HL-60 (cell line): Measurements from ENCODE around the gene GLRA3.

ENCODE experiments used
- DNase-seq, 2 experiments: peaks; one replicate each; pipeline ENCODE4 v3.0.0-alpha.2; 2010 to 2020; ENCODE audit warnings: low read depth in 1 of 2, low spot score in 1 of 2
- H3K27ac ChIP-seq: fragments of 250-450 bp; sonication (Bioruptor Pico); replicated peaks from 2 replicates; pipeline ENCODE4 v1.5.1; 2020; ENCODE audit warnings: mild to moderate bottlenecking, moderate library complexity
- H3K27me3 ChIP-seq: fragments of 250-450 bp; sonication (Bioruptor Pico); 2 replicates; pipeline ENCODE4 v1.5.1; 2021; ENCODE audit warnings: mild to moderate bottlenecking, moderate library complexity; ENCODE audit not compliant: insufficient read depth, poor library complexity, severe bottlenecking
- H3K4me3 ChIP-seq: replicated peaks from 2 replicates; pipeline ENCODE4 v1.5.1; 2011; ENCODE audit warnings: mild to moderate bottlenecking, control low read depth, low read length; ENCODE audit not compliant: insufficient read depth
- GABPA ChIP-seq: IDR thresholded peaks from 2 replicates; pipeline ENCODE4 v1.6.1; 2012; ENCODE audit warnings: low read depth
- POLR2AphosphoS5 ChIP-seq: IDR thresholded peaks from 2 replicates; pipeline ENCODE4 v1.6.1; 2012; ENCODE audit warnings: low read depth
- SPI1 ChIP-seq: IDR thresholded peaks from 2 replicates; pipeline ENCODE4 v1.6.1; 2012; ENCODE audit warnings: low read depth, mild to moderate bottlenecking, borderline replicate concordance
- TF ChIP-seq, protein P1 (sequence below): IDR thresholded peaks from 2 replicates; pipeline ENCODE4 v1.6.1; 2012; ENCODE audit warnings: low read depth; ENCODE audit not compliant: insufficient replicate concordance
- TF ChIP-seq, protein P2 (sequence below): IDR thresholded peaks from one replicate; pipeline ENCODE4 v1.5.1; 2011; ENCODE audit warnings: low read length, control low read depth, inconsistent platforms; ENCODE audit not compliant: insufficient read depth

GLRA3 gene

DNA sequence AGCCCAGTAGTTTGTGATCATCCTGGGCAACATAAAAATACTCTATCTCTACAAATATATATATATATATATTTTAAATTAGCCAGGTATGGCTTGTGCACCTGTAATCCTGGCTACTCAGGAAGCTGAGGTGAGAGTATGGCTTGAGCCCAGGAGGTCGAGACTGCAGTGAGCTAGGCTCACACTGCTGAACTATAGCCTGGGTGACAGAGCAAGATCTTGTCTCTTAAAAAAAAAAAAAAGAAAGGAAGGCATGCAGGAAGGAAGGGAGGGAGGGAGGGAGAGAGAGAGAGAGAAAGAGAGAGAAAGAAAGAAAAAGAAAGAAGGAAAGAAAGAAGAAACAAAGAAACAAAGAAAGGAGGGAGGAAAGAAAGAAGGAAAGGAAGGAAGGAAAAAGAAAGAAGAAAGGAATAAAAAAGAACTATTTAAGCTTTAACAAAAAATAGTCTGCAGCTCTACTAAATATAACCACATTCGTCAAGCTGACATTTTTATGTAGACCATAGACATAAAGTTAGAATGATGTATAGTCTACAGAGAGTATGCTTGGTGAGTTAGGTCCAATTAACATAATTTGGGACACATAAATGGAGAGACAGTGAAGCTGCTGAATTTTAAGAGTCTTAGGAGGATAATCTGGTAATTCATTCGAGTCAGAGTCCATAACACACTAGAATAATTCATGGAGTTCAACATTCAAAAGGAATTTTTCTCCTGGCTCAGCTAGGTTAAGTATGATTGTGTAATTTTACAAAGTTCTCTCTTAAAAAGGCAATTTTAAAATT, 111.9 kb downstream of the GLRA3 start:
- Histone ChIP-seq H3K4me3 (no peak overlapping the region), H3K27ac (no peak overlapping the region), H3K27me3 (peaks cover 3% of the 10 kb centered on the region)
- DNase-seq, result no peak
- TF ChIP-seq POLR2AphosphoS5 (no peak), SPI1 (no peak), GABPA (no peak)
- TF ChIP-seq, protein P1, sequence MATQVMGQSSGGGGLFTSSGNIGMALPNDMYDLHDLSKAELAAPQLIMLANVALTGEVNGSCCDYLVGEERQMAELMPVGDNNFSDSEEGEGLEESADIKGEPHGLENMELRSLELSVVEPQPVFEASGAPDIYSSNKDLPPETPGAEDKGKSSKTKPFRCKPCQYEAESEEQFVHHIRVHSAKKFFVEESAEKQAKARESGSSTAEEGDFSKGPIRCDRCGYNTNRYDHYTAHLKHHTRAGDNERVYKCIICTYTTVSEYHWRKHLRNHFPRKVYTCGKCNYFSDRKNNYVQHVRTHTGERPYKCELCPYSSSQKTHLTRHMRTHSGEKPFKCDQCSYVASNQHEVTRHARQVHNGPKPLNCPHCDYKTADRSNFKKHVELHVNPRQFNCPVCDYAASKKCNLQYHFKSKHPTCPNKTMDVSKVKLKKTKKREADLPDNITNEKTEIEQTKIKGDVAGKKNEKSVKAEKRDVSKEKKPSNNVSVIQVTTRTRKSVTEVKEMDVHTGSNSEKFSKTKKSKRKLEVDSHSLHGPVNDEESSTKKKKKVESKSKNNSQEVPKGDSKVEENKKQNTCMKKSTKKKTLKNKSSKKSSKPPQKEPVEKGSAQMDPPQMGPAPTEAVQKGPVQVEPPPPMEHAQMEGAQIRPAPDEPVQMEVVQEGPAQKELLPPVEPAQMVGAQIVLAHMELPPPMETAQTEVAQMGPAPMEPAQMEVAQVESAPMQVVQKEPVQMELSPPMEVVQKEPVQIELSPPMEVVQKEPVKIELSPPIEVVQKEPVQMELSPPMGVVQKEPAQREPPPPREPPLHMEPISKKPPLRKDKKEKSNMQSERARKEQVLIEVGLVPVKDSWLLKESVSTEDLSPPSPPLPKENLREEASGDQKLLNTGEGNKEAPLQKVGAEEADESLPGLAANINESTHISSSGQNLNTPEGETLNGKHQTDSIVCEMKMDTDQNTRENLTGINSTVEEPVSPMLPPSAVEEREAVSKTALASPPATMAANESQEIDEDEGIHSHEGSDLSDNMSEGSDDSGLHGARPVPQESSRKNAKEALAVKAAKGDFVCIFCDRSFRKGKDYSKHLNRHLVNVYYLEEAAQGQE, result no peak
- TF ChIP-seq, protein P2, sequence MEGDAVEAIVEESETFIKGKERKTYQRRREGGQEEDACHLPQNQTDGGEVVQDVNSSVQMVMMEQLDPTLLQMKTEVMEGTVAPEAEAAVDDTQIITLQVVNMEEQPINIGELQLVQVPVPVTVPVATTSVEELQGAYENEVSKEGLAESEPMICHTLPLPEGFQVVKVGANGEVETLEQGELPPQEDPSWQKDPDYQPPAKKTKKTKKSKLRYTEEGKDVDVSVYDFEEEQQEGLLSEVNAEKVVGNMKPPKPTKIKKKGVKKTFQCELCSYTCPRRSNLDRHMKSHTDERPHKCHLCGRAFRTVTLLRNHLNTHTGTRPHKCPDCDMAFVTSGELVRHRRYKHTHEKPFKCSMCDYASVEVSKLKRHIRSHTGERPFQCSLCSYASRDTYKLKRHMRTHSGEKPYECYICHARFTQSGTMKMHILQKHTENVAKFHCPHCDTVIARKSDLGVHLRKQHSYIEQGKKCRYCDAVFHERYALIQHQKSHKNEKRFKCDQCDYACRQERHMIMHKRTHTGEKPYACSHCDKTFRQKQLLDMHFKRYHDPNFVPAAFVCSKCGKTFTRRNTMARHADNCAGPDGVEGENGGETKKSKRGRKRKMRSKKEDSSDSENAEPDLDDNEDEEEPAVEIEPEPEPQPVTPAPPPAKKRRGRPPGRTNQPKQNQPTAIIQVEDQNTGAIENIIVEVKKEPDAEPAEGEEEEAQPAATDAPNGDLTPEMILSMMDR, result no peak

DNA sequence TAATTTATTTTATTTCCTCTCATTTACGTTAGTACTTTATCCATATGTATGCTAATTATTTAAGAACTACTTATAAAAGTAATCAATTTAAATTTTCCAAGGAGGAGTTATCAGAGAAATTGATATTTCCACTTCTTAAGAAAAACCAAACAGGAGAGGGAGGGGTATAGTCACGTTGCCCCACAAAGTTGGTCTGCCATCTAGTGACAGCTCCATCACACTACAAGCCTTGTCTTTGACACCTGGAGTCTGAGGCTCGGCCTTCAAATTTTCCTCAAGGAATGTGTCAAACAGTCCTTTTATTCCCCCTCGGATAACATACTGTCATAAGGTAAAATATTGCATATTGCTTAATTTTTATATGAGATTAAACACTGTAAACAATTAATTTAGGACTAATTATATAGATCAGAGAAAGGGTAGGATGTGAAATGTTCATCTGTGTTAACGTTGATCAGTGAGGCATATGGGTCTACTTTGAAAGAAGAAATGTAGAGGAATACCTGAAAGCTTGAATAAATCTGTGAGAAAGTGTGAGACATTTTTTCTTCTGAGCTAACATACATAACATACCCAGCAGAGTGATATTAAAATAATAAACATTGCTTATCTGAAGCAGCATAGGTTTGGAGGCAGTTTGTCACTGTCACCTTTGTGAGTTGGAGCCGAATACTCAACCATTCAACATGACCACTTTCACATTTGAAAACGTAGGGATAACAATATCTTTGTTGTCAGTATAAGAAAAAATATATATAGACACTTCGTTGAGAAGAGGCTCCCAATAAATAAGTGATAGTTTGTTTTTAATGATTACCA, 114.4 kb downstream of the GLRA3 start:
- peak; percentile 10 to 40 for DNase-seq
- H3K27me3 ChIP-seq, result no peaks in the 10 kb centered on the region
- no peak overlapping the region for H3K4me3 ChIP-seq
- H3K27ac ChIP-seq, result no peak overlapping the region
- no peak for TF ChIP-seq POLR2AphosphoS5
- TF ChIP-seq, protein P2, result peak; percentile 43

DNA sequence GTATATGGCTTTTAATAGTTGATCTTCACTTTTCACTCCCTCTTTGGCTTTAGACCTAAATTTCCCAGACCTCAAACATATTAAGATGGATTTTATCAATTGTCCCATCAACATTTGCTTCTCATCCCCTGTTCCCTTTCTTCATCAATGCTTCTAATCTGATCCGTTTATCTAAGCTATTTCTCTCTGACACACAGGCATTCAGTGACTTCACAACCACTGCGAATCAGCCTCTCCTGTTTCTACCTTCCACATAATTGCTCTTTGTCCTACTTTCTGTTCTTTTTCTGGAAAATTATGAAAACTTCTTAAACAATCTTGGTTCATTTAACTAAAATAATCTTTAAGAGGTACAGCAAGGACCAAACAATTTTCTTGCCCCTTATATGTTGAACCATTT, 115.2 kb downstream of the GLRA3 start:
- no peak overlapping the region for H3K4me3 ChIP-seq
- no peak overlapping the region for H3K27ac ChIP-seq
- no peak for DNase-seq
- TF ChIP-seq, protein P2, result no peak
- no peak for TF ChIP-seq SPI1
- TF ChIP-seq, protein P1, result no peak
- TF ChIP-seq POLR2AphosphoS5, result no peak
- TF ChIP-seq GABPA, result no peak
- no peaks in the 10 kb centered on the region for H3K27me3 ChIP-seq
